GM18507 (cell line): ENCODE data around the gene FOXK1.

Source experiments
- DNase-seq: peaks from one replicate; pipeline ENCODE4 v3.0.0; 2011; ENCODE audit warnings: low read depth; ENCODE audit not compliant: insufficient read length; ENCODE audit errors: extremely low spot score
- FAIRE-seq: peaks from 2 replicates; lab custom pipeline; 2011; peaks lifted over from hg19 to GRCh38; lab: Jason Lieb, UNC

The FOXK1 gene

GRCh38 chr7:4805110-4805983 is 123.3 kb downstream of the FOXK1 start:
- no peak for FAIRE-seq
- no peak for DNase-seq

GRCh38 chr7:4805984-4806300 is 123.8 kb downstream of the FOXK1 start:
- no peak for DNase-seq
- FAIRE-seq, result no peak

DNA sequence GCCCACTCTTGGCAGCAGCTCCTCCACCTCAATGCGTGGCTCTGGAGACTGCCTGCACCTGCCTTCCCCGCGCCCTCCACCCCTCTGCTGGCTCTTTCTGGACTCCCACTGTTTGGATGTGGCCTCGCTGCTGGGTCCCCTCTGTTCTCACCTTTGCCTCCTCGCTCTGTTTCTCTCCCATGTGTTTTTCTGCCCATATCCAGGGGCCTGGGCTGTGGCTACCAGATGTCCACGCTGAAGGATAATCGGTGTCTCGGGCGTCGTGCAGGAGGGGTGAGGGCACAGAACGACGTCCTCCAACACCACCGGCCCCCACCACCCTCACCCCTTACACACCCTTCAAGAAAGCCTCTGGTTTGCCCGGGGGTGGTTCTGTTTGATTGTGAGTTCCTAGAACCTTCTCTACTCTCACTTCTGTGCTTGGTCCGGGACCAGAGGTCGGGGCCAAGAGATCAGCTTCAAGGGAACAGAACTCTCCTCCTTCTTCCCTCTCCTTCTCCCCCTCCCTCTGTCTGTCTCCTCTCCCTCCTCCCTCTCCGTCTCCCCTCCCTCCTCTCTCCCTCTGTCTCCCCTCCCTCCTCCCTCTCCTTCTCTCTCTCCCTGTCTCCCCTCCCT is 125.0 kb downstream of the FOXK1 start:
- FAIRE-seq, result no peak
- no peak for DNase-seq

GRCh38 chr7:4807598-4808016 is 125.5 kb downstream of the FOXK1 start:
- no peak for FAIRE-seq

GRCh38 chr7:4808026-4808425 is 125.9 kb downstream of the FOXK1 start:
- DNase-seq, result no peak
- no peak for FAIRE-seq

More at GRCh38 chr7:4807598-4808016, 125.5 kb downstream of the FOXK1 start:
- DNase-seq, result no peak

DNA sequence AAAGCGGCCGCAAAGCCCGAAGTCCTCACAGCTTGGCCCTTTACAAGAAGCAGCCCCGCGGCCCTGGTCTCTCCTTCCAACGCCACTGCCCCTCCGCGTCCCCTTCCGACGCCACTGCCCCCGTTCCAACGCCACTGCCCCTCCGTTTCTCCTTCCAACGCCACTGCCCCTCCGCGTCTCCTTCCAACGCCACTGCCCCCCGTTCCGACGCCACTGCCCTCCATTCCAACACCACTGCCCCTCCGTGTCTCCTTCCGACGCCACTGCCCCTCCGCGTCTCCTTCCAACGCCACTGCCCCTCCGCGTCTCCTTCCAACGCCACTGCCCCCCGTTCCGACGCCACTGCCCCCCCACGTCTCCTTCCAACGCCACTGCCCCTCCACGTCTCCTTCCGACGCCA is 126.5 kb downstream of the FOXK1 start:
- FAIRE-seq (no peak), DNase-seq (no peak)

- FAIRE-seq, result no peak
- DNase-seq, result no peak
Measured at GRCh38 chr7:4809091-4809591, 127.0 kb downstream of the FOXK1 start.

DNA sequence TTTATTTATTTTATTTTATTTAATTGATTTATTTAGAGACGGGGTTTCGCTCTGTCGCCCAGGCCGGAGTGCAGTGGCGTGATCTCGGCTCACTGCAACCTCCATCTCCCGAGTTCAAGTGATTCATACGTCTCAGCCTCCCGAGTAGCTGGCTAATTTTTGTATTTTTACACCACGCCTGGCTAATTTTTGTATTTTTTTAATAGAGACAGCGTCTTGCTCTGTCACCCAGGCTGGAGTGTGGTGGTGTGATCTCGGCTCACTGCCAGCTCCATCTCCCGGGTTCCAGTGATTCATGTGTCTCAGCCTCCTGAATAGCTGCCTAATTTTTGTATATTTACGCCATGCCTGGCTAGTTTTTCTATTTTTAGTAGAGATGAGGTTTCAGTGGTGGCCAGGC is 127.6 kb downstream of the FOXK1 start:
- no peak for FAIRE-seq
- no peak for DNase-seq

GRCh38 chr7:4814433-4814832 is 132.3 kb downstream of the FOXK1 start:
- FAIRE-seq, result no peak

DNA sequence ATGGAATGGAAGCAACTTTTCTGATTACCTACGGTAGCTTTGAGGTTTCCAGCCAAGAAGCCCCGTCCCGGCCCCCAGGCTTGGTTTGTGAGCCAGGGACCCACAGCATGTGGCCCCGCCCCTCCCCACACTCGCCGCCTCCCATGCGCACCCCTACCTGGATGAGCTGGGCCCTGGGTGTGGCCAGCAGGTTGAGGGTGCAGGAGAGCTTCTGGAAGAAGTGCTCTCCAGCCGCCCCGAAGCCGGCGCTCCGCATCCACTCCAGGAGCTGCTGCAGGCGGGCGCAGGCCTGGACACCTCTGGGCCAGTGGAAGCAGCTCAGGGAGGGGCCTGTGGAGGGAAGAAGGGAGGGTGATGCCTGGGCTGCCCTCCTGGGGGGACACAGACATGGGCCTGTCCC is 133.0 kb downstream of the FOXK1 start:
- DNase-seq (no peak), FAIRE-seq (no peak)

More at GRCh38 chr7:4814433-4814832, 132.3 kb downstream of the FOXK1 start:
- no peak for DNase-seq

- FAIRE-seq, result no peak
- no peak for DNase-seq
Measured at GRCh38 chr7:4815609-4816418, 133.7 kb downstream of the FOXK1 start.

- no peak for FAIRE-seq
- DNase-seq, result no peak
Measured at GRCh38 chr7:4816419-4817080, 134.5 kb downstream of the FOXK1 start.

DNA sequence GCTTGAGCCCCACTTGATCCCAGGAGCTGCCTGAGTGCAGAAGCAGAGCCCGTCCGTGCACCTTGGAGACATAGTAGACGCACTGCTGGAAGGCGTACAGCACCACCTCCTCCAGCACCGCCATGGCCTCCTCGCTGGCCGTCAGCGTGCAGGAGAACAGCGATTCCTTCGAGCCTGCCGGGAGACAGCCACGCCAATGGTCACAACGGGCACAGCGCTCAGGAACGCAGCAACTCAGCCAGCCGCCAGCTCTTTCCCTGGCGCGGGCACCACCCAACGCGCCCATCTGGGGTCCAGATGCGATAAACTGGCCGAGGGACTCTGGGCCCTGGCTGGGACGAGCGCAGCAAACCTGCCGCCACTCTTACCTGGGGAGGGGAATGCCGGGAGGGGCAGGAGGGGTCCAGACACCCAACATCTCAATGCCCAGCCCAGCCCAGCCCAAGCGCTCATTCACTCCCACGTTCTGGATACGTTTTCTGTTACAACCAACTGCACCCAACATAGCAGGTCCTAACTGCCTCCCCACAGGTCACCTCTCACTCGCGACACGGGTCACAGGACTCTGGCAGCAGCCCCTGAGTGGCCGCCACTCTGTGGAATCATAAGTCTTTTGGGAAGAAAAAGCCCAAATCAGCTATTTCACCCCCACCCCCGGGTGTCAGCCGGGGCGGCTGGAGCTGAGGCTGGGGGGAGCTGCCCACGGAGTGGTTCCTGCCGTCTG is 135.2 kb downstream of the FOXK1 start:
- no peak for DNase-seq
- no peak for FAIRE-seq

GRCh38 chr7:4818000-4818794 is 136.1 kb downstream of the FOXK1 start:
- FAIRE-seq (no peak), DNase-seq (no peak)

- no peak for FAIRE-seq
- no peak for DNase-seq
Measured at GRCh38 chr7:4819560-4820404, 137.7 kb downstream of the FOXK1 start.

DNA sequence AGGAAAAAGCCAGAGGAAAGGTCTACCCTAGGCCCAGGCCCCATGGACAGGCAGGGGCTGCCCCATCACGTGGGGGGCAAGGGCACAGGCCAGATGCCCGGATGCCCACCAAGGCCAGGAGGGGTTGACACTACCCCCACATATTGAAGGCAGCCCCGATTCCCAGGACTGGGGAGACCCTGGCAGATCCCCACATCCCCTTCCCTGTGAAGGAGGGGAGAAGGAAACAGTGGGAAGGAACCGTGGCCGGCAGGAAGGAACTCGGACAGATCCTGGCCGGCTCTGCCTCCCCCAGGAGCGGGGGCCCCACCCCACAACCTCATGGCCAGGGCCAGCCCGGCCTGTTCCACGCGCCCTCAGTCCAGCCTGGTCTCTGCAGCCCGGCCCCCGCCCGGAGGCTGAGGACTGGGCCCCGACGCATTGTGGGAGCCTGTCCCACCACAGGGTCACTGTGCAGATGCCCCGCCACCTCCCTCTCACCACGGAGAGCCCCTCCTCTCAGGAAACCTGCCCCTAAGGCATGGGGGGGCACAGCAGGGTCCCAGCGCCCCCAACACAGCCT is 138.4 kb downstream of the FOXK1 start:
- FAIRE-seq (no peak), DNase-seq (no peak)
